HUDEP-2 (cell line): ENCODE data around the gene ZNF514.

Experiments used
- DNase-seq, 76 experiments: peaks; one replicate each; lab custom pipeline; 2025; ENCODE audit not compliant: unreplicated experiment in 76 of 76; lab: John Stamatoyannopoulos, UW

The ZNF514 gene

GRCh38 chr2:95159690-95160449 lies at the start of gene ZNF514:
Gene ZNF514, minus strand, starts transcription at chr2:95159848. Its CDS starts 6,595 bp downstream, at chr2:95153253.
- peak in 58 of 76 experiments; percentile 4 to 59 (median 36) for DNase-seq

GRCh38 chr2:95208106-95208505 lies 48.5 kb upstream of the ZNF514 start:
- no peak for DNase-seq

GRCh38 chr2:95207111-95207961 lies 47.7 kb upstream of the ZNF514 start, which contains the start of gene ZNF892:
Gene ZNF892, plus strand, starts transcription at chr2:95207521. Its CDS starts 295 bp downstream, at chr2:95207816.
- DNase-seq = peak in 60 of 76 experiments; percentile 2 to 78 (median 55)

GRCh38 chr2:95206096-95206495 lies 46.4 kb upstream of the ZNF514 start:
- DNase-seq = no peak

GRCh38 chr2:95204396-95204795 lies 44.7 kb upstream of the ZNF514 start:
- no peak for DNase-seq

- no peak for DNase-seq
These were observed 44.3 kb upstream of the ZNF514 start for GRCh38 chr2:95203911-95204310.

GRCh38 chr2:95192956-95193355 lies 33.3 kb upstream of the ZNF514 start:
- DNase-seq = peak in 34 of 76 experiments; percentile 0 to 51 (median 18)

- DNase-seq = no peak
These were observed 26.3 kb upstream of the ZNF514 start for GRCh38 chr2:95185973-95186372.

- no peak for DNase-seq
These were observed 25.5 kb upstream of the ZNF514 start for GRCh38 chr2:95185197-95185596.

- no peak for DNase-seq
These were observed 22.1 kb upstream of the ZNF514 start for GRCh38 chr2:95181774-95182173.

- no peak for DNase-seq
These were observed 19.8 kb upstream of the ZNF514 start for GRCh38 chr2:95179451-95179850.

- DNase-seq = no peak
These were observed 14.4 kb upstream of the ZNF514 start for GRCh38 chr2:95174031-95174542.

- no peak for DNase-seq
These were observed 12.3 kb upstream of the ZNF514 start for GRCh38 chr2:95171902-95172301.

- DNase-seq = no peak
These were observed 6.6 kb upstream of the ZNF514 start for GRCh38 chr2:95166065-95166763.

- peak; percentile 45 to 95 (median 90) for DNase-seq
These were observed 5.9 kb upstream of the ZNF514 start, which contains the start of gene ZNF2 for GRCh38 chr2:95165371-95166064. Gene ZNF2, plus strand, starts transcription at chr2:95165809. Its CDS starts 10,418 bp downstream, at chr2:95176227.

- DNase-seq = peak in 6 of 76 experiments; percentile 29 to 82 (median 34)
These were observed 5.4 kb upstream of the ZNF514 start for GRCh38 chr2:95165030-95165370.

- peak in 25 of 76 experiments; percentile 1 to 42 (median 18) for DNase-seq
These were observed 593 bp downstream of the ZNF514 start for GRCh38 chr2:95158891-95159619.

- no peak for DNase-seq
These were observed 1.2 kb downstream of the ZNF514 start for GRCh38 chr2:95158441-95158840.

GRCh38 chr2:95149397-95149984 lies 10.2 kb downstream of the ZNF514 start:
- DNase-seq = no peak
